Activated CD8-positive, alpha-beta T cell treated with anti-CD3 and anti-CD28 coated beads for 36 hours (primary cell): Measurements from ENCODE around the gene CHFR. TPM values are rescaled to one million over a fixed set of nuclear protein-coding genes. Genes with fewer than 3 reads are reported as not detected.
"Not testable (repeated sequence)": the region's sequence is repeated elsewhere in the genome, so short reads cannot be mapped to it uniquely, and the experiment has no call there.

Experiments
- ATAC-seq: fragments of 200-7000 bp; cut with Tn5 transposase; one replicate; pipeline ENCODE4 v1.10.0; 2021; ENCODE audit warnings: mild to moderate bottlenecking, moderate library complexity
- CTCF ChIA-PET: fragments of 350-600 bp; sonication (Branson Sonifier 250); formaldehyde crosslinking; loops from one replicate; lab custom pipeline; 2021; ENCODE audit warnings: antibody characterized with exemption; lab: Charles Lee
- POLR2A ChIA-PET: fragments of 350-600 bp; sonication (Branson Sonifier 250); formaldehyde crosslinking; loops from one replicate; lab custom pipeline; 2021; ENCODE audit warnings: antibody characterized with exemption; lab: Charles Lee
- DNase-seq: peaks from one replicate; pipeline ENCODE4 v3.0.0-alpha.2; 2020
- H3K27ac Mint-ChIP-seq: one replicate; pipeline ENCODE4 v1.8.0; 2021; ENCODE audit warnings: mild to moderate bottlenecking, mixed read lengths
- H3K27me3 Mint-ChIP-seq: one replicate; pipeline ENCODE4 v1.8.0; 2021; ENCODE audit warnings: mixed read lengths
- H3K36me3 Mint-ChIP-seq: one replicate; pipeline ENCODE4 v1.8.0; 2021; ENCODE audit warnings: low read depth, mixed read lengths
- H3K4me1 Mint-ChIP-seq: one replicate; pipeline ENCODE4 v1.8.0; 2021; ENCODE audit warnings: low read depth, mixed read lengths
- H3K4me3 Mint-ChIP-seq: one replicate; pipeline ENCODE4 v1.8.0; 2021; ENCODE audit warnings: mild to moderate bottlenecking, moderate library complexity, mixed read lengths
- H3K9me3 Mint-ChIP-seq: one replicate; pipeline ENCODE4 v1.8.0; 2021; ENCODE audit warnings: mixed read lengths
- intact Hi-C: fragments of 100-400 bp; cut with micrococcal nuclease; formaldehyde crosslinking; loops from one replicate; pipeline ENCODE4 v1.10.0; 2022
- total RNA-seq, 2 experiments: library from RNA; stranded (reverse); gene quantifications; one replicate each; pipeline ENCODE4 v1.2.3, GENCODE V29; 2021
- TF ChIP-seq, protein P1 (sequence below): fragments of 200-600 bp; IDR thresholded peaks from one replicate; pipeline ENCODE4 v1.8.0; 2022; ENCODE audit warnings: antibody characterized with exemption, mild to moderate bottlenecking

The CHFR gene
- total RNA-seq, 2 experiments from 2014 or later = 40.5 to 51.2 TPM

DNA sequence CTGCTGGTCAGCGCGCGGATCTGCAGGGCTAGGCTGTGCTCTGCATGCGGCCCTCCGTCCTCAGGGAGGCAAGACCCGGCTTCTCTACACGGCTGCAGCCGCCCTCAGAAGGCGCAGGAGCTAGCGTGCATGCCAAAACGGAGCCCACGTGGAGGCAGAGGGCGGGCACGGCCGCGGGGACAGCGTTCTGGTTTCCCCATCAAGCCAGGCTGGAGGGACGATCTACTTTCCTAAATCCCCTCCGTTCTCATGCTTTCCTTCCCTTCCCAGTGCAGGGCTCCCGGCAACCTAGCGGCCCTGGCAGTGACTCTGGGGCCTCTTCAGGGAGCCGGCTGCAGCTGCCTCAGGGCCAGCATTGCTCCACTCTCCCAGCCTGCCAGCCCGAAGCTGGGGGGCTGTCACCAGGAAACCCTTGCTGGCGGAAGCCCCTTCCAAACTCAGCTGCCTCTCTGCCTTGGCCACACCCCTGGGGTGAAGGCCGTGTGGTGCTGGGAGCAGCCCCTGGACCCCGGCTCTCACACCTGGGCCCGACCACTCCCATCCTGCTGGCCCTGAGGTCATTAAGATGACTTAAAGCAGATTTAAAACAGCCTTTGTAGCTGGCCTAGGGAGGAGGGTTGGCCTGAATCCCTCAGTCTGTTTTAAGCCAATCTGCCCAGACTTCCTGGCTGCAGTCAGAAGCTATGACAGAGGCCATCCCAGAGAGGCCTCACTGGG is 49.6 kb downstream of the CHFR start:
- DNase-seq = no peak

DNA sequence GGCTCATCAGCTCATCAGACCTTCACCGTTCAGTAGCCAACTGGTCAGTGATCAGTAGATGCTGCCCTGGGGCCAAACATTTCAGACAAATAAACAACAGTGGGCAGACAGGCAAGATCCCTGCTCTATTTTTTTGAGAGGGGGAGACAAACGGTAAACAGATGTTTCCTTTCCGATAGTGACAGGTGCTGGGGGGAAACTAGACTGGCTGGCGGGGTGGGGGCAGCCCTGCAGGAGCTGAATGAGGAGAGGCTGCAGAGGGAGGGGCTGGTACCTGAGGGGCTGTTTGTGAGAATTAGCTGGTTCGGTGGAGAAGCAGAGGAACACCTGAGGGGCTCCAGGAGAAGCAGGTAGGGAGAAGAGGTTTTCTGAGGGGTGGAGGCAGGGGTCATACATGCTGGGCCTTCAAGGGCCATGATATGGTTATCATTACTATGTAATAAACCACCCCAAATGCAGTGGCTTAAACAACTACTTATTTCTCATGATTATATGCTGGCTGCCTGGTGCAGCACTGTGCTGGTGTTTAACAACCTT is 50.5 kb downstream of the CHFR start:
- POLR2A ChIA-PET = interaction anchor here (0.6 kb wide), 1 partner anchor 48 kb away, joined by 3 read pairs; no protein-coding TSS in a partner anchor

More for the DNA sequence above, 49.6 kb downstream of the CHFR start:
- Mint-ChIP-seq H3K4me1 (peaks cover 44% of the 10 kb centered on the region), H3K27ac (peak overlapping the region; percentile 38), H3K4me3 (peak overlapping the region; percentile 67), H3K27me3 (no peaks in the 10 kb centered on the region), H3K9me3 (no peaks in the 10 kb centered on the region), H3K36me3 (peaks cover 36% of the 10 kb centered on the region)
- ChIA-PET CTCF (interaction anchor here (1.1 kb wide), 1 partner anchor 66 kb away, joined by 3 read pairs; no protein-coding TSS in a partner anchor), POLR2A (interaction anchor here (0.6 to 1.7 kb wide), 6 partner anchors 9 to 187 kb away, joined by 3 to 6 read pairs (median 4); partner anchors contain the start of gene GOLGA3)
- TF ChIP-seq, protein P1, sequence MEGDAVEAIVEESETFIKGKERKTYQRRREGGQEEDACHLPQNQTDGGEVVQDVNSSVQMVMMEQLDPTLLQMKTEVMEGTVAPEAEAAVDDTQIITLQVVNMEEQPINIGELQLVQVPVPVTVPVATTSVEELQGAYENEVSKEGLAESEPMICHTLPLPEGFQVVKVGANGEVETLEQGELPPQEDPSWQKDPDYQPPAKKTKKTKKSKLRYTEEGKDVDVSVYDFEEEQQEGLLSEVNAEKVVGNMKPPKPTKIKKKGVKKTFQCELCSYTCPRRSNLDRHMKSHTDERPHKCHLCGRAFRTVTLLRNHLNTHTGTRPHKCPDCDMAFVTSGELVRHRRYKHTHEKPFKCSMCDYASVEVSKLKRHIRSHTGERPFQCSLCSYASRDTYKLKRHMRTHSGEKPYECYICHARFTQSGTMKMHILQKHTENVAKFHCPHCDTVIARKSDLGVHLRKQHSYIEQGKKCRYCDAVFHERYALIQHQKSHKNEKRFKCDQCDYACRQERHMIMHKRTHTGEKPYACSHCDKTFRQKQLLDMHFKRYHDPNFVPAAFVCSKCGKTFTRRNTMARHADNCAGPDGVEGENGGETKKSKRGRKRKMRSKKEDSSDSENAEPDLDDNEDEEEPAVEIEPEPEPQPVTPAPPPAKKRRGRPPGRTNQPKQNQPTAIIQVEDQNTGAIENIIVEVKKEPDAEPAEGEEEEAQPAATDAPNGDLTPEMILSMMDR = no peak
- no peak for ATAC-seq
- intact Hi-C loops = no loop called here

DNA sequence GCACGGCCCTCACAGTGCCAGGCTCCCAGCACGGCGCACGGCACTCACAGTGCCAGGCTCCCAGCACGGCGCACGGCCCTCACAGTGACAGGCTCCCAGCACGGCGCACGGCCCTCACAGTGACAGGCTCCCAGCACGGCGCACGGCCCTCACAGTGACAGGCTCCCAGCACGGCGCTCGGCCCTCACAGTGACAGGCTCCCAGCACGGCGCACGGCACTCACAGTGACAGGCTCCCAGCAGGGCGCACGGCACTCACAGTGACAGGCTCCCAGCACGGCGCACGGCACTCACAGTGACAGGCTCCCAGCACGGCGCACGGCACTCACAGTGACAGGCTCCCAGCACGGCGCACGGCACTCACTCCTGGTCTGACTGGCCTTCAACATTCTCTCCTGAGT is 51.2 kb downstream of the CHFR start:
- H3K9me3 Mint-ChIP-seq, H3K27me3 Mint-ChIP-seq, CTCF ChIA-PET, intact Hi-C loops, ATAC-seq, POLR2A ChIA-PET: not testable (repeated sequence)
- peaks cover 44% of the 10 kb centered on the region for H3K4me1 Mint-ChIP-seq
- peak overlapping the region; percentile 72 for H3K27ac Mint-ChIP-seq
- DNase-seq = peak; percentile 42
- H3K36me3 Mint-ChIP-seq = peaks cover 27% of the 10 kb centered on the region
- peak overlapping the region; percentile 67 for H3K4me3 Mint-ChIP-seq

More for the DNA sequence above, 50.5 kb downstream of the CHFR start:
- Mint-ChIP-seq H3K27ac (peak overlapping the region; percentile 72), H3K4me3 (peak overlapping the region; percentile 67), H3K36me3 (peaks cover 31% of the 10 kb centered on the region), H3K9me3 (no peaks in the 10 kb centered on the region), H3K4me1 (peaks cover 44% of the 10 kb centered on the region), H3K27me3 (no peaks in the 10 kb centered on the region)
- intact Hi-C loops = no loop called here
- ATAC-seq (no peak), DNase-seq (no peak)
- CTCF ChIA-PET = interaction anchor here (0.8 kb wide), 1 partner anchor 69 kb away, joined by 3 read pairs; no protein-coding TSS in a partner anchor
- TF ChIP-seq, protein P1 = no peak

DNA sequence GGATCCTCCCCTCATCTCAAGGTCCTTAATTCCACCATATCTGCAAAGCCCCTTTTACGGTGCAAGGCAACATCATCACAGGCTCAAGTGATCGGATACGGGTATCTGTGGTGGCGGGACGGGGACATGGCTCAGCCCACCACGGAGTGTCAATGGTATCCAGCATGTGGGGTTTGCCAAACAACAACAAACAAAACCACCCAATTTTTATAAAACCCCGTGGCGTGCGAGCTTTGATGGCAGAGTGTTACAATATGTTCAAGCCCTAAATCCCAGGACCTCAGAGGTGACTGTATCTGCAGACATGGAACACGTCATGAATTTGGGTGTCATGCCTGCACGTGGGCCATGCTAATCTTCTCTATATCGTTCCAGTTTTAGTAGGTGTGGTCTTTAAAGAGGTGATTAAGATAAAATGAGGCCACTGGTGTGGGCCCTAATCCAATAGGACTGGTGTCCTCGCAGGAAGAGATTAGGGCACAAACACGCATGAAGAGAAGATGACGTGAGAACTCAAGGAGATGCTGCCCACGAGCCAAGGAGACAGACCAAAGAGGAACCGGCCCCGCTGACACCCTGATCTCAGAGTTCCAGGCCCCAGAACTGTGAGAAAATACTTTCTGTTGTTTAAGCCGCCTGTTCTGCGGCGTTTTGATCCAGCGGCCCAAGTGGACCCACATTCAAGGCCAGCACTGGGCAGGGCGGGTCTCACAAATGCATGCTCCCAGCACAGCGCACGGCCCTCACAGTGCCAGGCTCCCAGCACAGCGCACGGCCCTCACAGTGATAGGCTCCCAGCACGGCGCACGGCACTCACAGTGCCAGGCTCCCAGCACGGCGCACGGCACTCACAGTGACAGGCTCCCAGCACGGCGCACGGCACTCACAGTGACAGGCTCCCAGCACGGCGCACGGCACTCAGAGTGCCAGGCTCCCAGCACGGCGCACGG is 52.1 kb downstream of the CHFR start:
- H3K4me3 Mint-ChIP-seq = peak overlapping the region; percentile 56
- H3K27me3 Mint-ChIP-seq = no peaks in the 10 kb centered on the region
- peaks cover 27% of the 10 kb centered on the region for H3K36me3 Mint-ChIP-seq
- POLR2A ChIA-PET = interaction anchor here (1.2 to 1.5 kb wide), 2 partner anchors 15 to 125 kb away, joined by 4 read pairs; partner anchors contain the start of gene PGAM5
- CTCF ChIA-PET = interaction anchor here (1.7 to 2.0 kb wide), 2 partner anchors 28 to 67 kb away, joined by 6 to 7 read pairs; no protein-coding TSS in a partner anchor
- H3K4me1 Mint-ChIP-seq = peaks cover 44% of the 10 kb centered on the region
- TF ChIP-seq, protein P1 = no peak
- DNase-seq (peak; percentile 39), ATAC-seq (no peak)
- intact Hi-C loops = no loop called here
- peak overlapping the region; percentile 97 for H3K27ac Mint-ChIP-seq
- H3K9me3 Mint-ChIP-seq = no peaks in the 10 kb centered on the region
